ENCODE results near the gene FOXN3. TPM values are rescaled to one million over a fixed set of nuclear protein-coding genes. Genes with fewer than 3 reads are reported as not detected.

FOXN3 gene
- total RNA-seq, 1 experiment from 2014 or later: 125 TPM

DNA sequence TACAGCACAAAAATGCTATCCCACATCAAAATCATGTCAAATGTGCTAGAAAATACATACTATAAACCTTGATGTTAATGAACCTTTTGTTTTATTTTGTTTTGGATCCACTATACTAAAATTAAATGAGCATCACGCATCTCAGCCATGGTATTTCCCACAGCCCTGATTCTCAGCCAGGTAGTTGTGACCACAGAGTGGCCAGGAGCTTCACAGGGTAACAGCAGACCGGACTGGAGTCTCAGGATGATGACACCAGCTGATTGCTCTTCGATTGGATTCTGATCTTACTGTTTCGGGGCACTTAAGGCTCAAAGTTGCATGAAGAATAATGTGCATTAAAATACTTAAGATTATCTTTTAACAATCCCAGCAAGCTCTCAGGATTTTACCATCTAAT lies 134.8 kb downstream of the FOXN3 start:
- Histone ChIP-seq H3K23me2 (ENCODE audit: insufficient read length, low read depth, low read length, poor library complexity, severe bottlenecking) (no peaks in the 10 kb centered on the region), H3K23ac (ENCODE audit: insufficient read length, low read depth, low read length) (no peak overlapping the region), H3K4ac (ENCODE audit: low read depth, low read length) (no peak overlapping the region), H2AK5ac (ENCODE audit: insufficient read length, low read length) (no peak overlapping the region), H3K4me1 (ENCODE audit: insufficient read depth, low read length) (peaks cover 11% of the 10 kb centered on the region; the same call in 1 of the 2 replicates), H2BK5ac (ENCODE audit: insufficient read length, low read length) (no peak overlapping the region), H3K79me1 (ENCODE audit: insufficient read depth, low read depth, low read length, poor library complexity, severe bottlenecking) (peaks cover 3% of the 10 kb centered on the region), H3K4me2 (ENCODE audit: insufficient read depth, insufficient read length, low read length) (no peak overlapping the region), H4K20me1 (ENCODE audit: control insufficient read depth, insufficient read depth, insufficient read length) (no peaks in the 10 kb centered on the region), H2BK15ac (ENCODE audit: low read depth, low read length) (no peak overlapping the region), H3K9me3 (ENCODE audit: control insufficient read depth, low read depth, low read length) (no peaks in the 10 kb centered on the region), H4K8ac (replicated peaks; ENCODE audit: insufficient read length, low read depth, low read length) (no peak overlapping the region), H3K14ac (ENCODE audit: insufficient read depth, low read length) (no peak overlapping the region), H3K18ac (ENCODE audit: insufficient read length, low read depth, low read length) (no peak overlapping the region), H3K79me2 (ENCODE audit: insufficient read depth, low read length) (peaks cover 12% of the 10 kb centered on the region; the same call in 1 of the 2 replicates), H3T11ph (ENCODE audit: low read length) (no peak overlapping the region), H3K56ac (ENCODE audit: insufficient read length, low read depth, low read length) (no peak overlapping the region), H3K27ac (ENCODE audit: insufficient read length, low read depth, low read length) (no peak overlapping the region), H2BK120ac (ENCODE audit: low read depth, low read length, poor library complexity, severe bottlenecking) (no peak overlapping the region), H3K9ac (ENCODE audit: extremely low read depth, insufficient read length, low read length) (no peak overlapping the region), H2BK12ac (ENCODE audit: insufficient read length, low read depth, low read length) (no peak overlapping the region), H2AFZ (ENCODE audit: low read length) (no peak overlapping the region), H3K27me3 (ENCODE audit: insufficient read depth, low read length) (no peaks in the 10 kb centered on the region), H2BK20ac (ENCODE audit: low read depth, low read length, poor library complexity, severe bottlenecking) (no peak overlapping the region), H4K5ac (ENCODE audit: insufficient read length, low read depth, low read length) (no peak overlapping the region), H4K91ac (ENCODE audit: insufficient read length, low read depth, low read length) (no peak overlapping the region)
- Mint-ChIP-seq H3K4me1 (peaks cover 33 to 36% of the 10 kb centered on the region in 2 experiments), H3K9me3 (no peaks in the 10 kb centered on the region), H3K27me3 (ENCODE audit: low read depth) (no peaks in the 10 kb centered on the region), H3K27ac (peak overlapping the region in 1 of 3 experiments; percentile 42; a peak in 2 of 7 replicates), H3K4me3 (no peak overlapping the region), H3K36me3 (ENCODE audit: insufficient read depth in 1 of 3, low read depth in 3 of 3) (peaks cover 5 to 45% (median 17%) of the 10 kb centered on the region in 3 experiments)
- WGBS (ENCODE audit: extremely low coverage, insufficient read length, low lambda C conversion rate): no CpG with 5 or more reads among the region's 4 CpGs
- no peak for TF ChIP-seq CTCF (conservative IDR thresholded peaks at IDR 0.05)
- no peak for DNase-seq
